Pancreas (tissue), 10 donors: ENCODE results near the gene ELL3. TPM values are rescaled to one million over a fixed set of nuclear protein-coding genes. Genes with fewer than 3 reads are reported as not detected.
A peak's percentile ranks its signal among the peaks of the same experiment; 100 is the strongest.

ENCODE experiments used
- ATAC-seq, 4 donors: fragments of 200-7000 bp; cut with Tn5 transposase; one replicate each; pipeline versions ENCODE4 v1.8.0 to v1.9.1; 2020; ENCODE audit warnings: mild to moderate bottlenecking in 4 of 4, moderate library complexity in 4 of 4
- DNase-seq, 6 donors: peaks; one replicate each; pipeline ENCODE4 v3.0.0-alpha.2; 2020
- FAIRE-seq: peaks from 2 replicates; lab custom pipeline; 2012; peaks lifted over from hg19 to GRCh38; lab: Jason Lieb, UNC
- H3K27ac ChIP-seq, 4 donors: fragments of 200-600 bp; sonication (generic); 1 replicate in 3 of 4; 2 replicates in 1 of 4; pipeline versions ENCODE4 v1.5.0 to v1.8.0; 2020
- H3K27me3 ChIP-seq, 4 donors: fragments of 200-600 bp; one replicate each; pipeline ENCODE4 v1.8.0; 2021
- H3K36me3 ChIP-seq, 3 donors: fragments of 200-600 bp; sonication (generic) in 1 of 3; one replicate each; pipeline versions ENCODE4 v1.5.0 to v1.8.0; 2020 to 2021
- H3K4me1 ChIP-seq, 3 donors: fragments of 200-600 bp; one replicate each; pipeline ENCODE4 v1.8.0; 2021
- H3K4me3 ChIP-seq, 4 donors: fragments of 200-600 bp; sonication (generic) in 2 of 4; one replicate each; pipeline versions ENCODE4 v1.5.0 to v1.8.0; 2020 to 2021
- H3K9me3 ChIP-seq, 4 donors: fragments of 200-600 bp; one replicate each; pipeline ENCODE4 v1.8.0; 2021
- CTCF ChIP-seq, 4 donors: fragments of 200-600 bp; sonication (generic) in 3 of 4; IDR thresholded peaks; one replicate each; pipeline versions ENCODE4 v1.5.0 to v1.8.0; 2021; ENCODE audit warnings: antibody characterized with exemption in 4 of 4
- WGBS, 2 donors: extraction: QIAGEN DNeasy Blood & Tissue Kit; methylation state at CpG; one replicate each; pipeline ENCODE4 v1.1.7; 2013; 5-methylcytosine and 5-hydroxymethylcytosine counted together
- intact Hi-C, 3 donors: fragments of 100-400 bp; cut with DNase I; formaldehyde crosslinking; loops; one replicate each; pipeline versions ENCODE4 v1.11.1 to v1.14.2; 2022
- polyA plus RNA-seq, 2 donors: library from polyadenylated mRNA; stranded (reverse); fragments of 200-250 nt; gene quantifications; one replicate each; pipeline ENCODE4 v1.2.3, GENCODE V29; 2013
- total RNA-seq, 6 donors: library from RNA; stranded (reverse); fragmentation: NEBNext Ultra II Directional in 4 of 6; extraction: Animal tissue kit (Norgen Biotek cat#: 25700) in 4 of 6; gene quantifications; one replicate each; pipeline versions ENCODE4 v1.2.1 to v1.2.4, GENCODE V29; 2021 to 2023
- donor health status: healthy with polysubstance abuse.
- donor health status: DM: no; HTN: no; CAD: no; lungs with moderate emphysema.
- donor health status: DM: no; HTN: no; CAD: no.
- donor health status: control.
- donor health status: control.
- donor health status: Bipolar disorder and iron deficiency.
- donor health status: DM: yes; HTN: yes; CAD: no.
- donor health status: DM: no; HTN: no; CAD: no.
- donor health status: DM: no; HTN: no; CAD: no.
- donor health status: DM: yes; HTN: yes; CAD: no.

ELL3 gene
- total and polyA plus RNA-seq, 8 donors, result 1.2 to 3.1 (median 2.0) TPM

- peak overlapping the region in 3 of 4 donors; percentile 60 to 98 (median 98) for H3K27ac ChIP-seq
- WGBS, 2 donors, result 86 to 87% methylated on average over 16 of the region's 16 CpGs
- no peaks in the 10 kb centered on the region for H3K27me3 ChIP-seq
- FAIRE-seq, result no peak
- peak in 3 of 4 donors; percentile 0 to 3 (median 1) for ATAC-seq
- peaks cover 11 to 44% (median 16%) of the 10 kb centered on the region in 3 donors for H3K4me1 ChIP-seq
- no peaks in the 10 kb centered on the region for H3K9me3 ChIP-seq
- peaks cover 4 to 26% (median 5%) of the 10 kb centered on the region in 3 donors for H3K36me3 ChIP-seq
- intact Hi-C loops, result no loop called here
- TF ChIP-seq CTCF (IDR thresholded peaks at IDR 0.05), result no peak
- DNase-seq, result peak in 1 of 6 donors; percentile 36
- no peak overlapping the region for H3K4me3 ChIP-seq
These were observed 22.6 kb upstream of the ELL3 start for GRCh38 chr15:43799209-43799944.

- FAIRE-seq (no peak), ATAC-seq (no peak), DNase-seq (no peak)
- Histone ChIP-seq H3K27me3 (no peaks in the 10 kb centered on the region), H3K4me3 (no peak overlapping the region), H3K36me3 (peaks cover 5 to 33% (median 7%) of the 10 kb centered on the region in 3 donors), H3K27ac (no peak overlapping the region), H3K9me3 (no peaks in the 10 kb centered on the region), H3K4me1 (peaks cover 20 to 51% (median 27%) of the 10 kb centered on the region in 3 donors)
- WGBS, 2 donors, result 88 to 92% methylated on average over 3 of the region's 3 CpGs
- intact Hi-C loops, result no loop called here
- TF ChIP-seq CTCF (IDR thresholded peaks at IDR 0.05), result no peak
These were observed 19.8 kb upstream of the ELL3 start for GRCh38 chr15:43796566-43796965.

GRCh38 chr15:43795997-43796396, 19.2 kb upstream of the ELL3 start:
- no peak for FAIRE-seq
- intact Hi-C loops, result no loop called here
- H3K27me3 ChIP-seq, result no peaks in the 10 kb centered on the region
- H3K4me1 ChIP-seq, result peaks cover 20 to 47% (median 27%) of the 10 kb centered on the region in 3 donors
- H3K27ac ChIP-seq, result no peak overlapping the region
- no peak for TF ChIP-seq CTCF (IDR thresholded peaks at IDR 0.05)
- no peak overlapping the region for H3K4me3 ChIP-seq
- no peaks in the 10 kb centered on the region for H3K9me3 ChIP-seq
- peaks cover 5 to 33% (median 7%) of the 10 kb centered on the region in 3 donors for H3K36me3 ChIP-seq
- ATAC-seq, result no peak
- no peak for DNase-seq

GRCh38 chr15:43795197-43795596, 18.4 kb upstream of the ELL3 start:
- no peak for DNase-seq
- peak overlapping the region in 2 of 4 donors; percentile 26 to 98 for H3K27ac ChIP-seq

More at GRCh38 chr15:43795197-43795596, 18.4 kb upstream of the ELL3 start:
- ATAC-seq (no peak), FAIRE-seq (no peak)
- no peaks in the 10 kb centered on the region for H3K9me3 ChIP-seq
- 87 to 98% methylated on average over 2 of the region's 2 CpGs for WGBS, 2 donors
- H3K27me3 ChIP-seq, result no peaks in the 10 kb centered on the region
- no peak overlapping the region for H3K4me3 ChIP-seq
- intact Hi-C loops, result no loop called here
- peaks cover 20 to 47% (median 26%) of the 10 kb centered on the region in 3 donors for H3K4me1 ChIP-seq
- TF ChIP-seq CTCF (IDR thresholded peaks at IDR 0.05), result no peak
- H3K36me3 ChIP-seq, result peaks cover 5 to 33% (median 7%) of the 10 kb centered on the region in 3 donors
